H9 (cell line): ENCODE results near the gene VCP. TPM values are rescaled to one million over a fixed set of nuclear protein-coding genes. Genes with fewer than 3 reads are reported as not detected.

Experiments
- DNase-seq: peaks from one replicate; pipeline ENCODE4 v3.0.0-alpha.2; 2017
- H2AFZ ChIP-seq: one replicate; pipeline ENCODE4 v1.6.1; 2013; ENCODE audit warnings: mild to moderate bottlenecking, low read length, control low read depth, moderate library complexity
- H2AK5ac ChIP-seq: 2 replicates; pipeline ENCODE4 v1.6.1; 2013; ENCODE audit warnings: low read length, control low read depth, mixed read lengths; ENCODE audit not compliant: insufficient read length
- H2BK120ac ChIP-seq: one replicate; pipeline ENCODE4 v1.6.1; 2013; ENCODE audit warnings: low read depth, mild to moderate bottlenecking, low read length, control low read depth, inconsistent platforms; ENCODE audit not compliant: poor library complexity, severe bottlenecking
- H2BK12ac ChIP-seq: 2 replicates; pipeline ENCODE4 v1.6.1; 2013; ENCODE audit warnings: low read length, control low read depth, mixed read lengths, low read depth; ENCODE audit not compliant: insufficient read length
- H2BK15ac ChIP-seq: 2 replicates; pipeline ENCODE4 v1.6.1; 2013; ENCODE audit warnings: low read depth, low read length, control low read depth
- H2BK20ac ChIP-seq: one replicate; pipeline ENCODE4 v1.6.1; 2013; ENCODE audit warnings: low read depth, mild to moderate bottlenecking, low read length, control low read depth, inconsistent platforms; ENCODE audit not compliant: poor library complexity, severe bottlenecking
- H2BK5ac ChIP-seq: 2 replicates; pipeline ENCODE4 v1.6.1; 2013; ENCODE audit warnings: low read length, control low read depth, mixed read lengths; ENCODE audit not compliant: insufficient read length
- H3K14ac ChIP-seq: 2 replicates; pipeline ENCODE4 v1.6.1; 2013; ENCODE audit warnings: low read length, control low read depth; ENCODE audit not compliant: insufficient read depth
- H3K18ac ChIP-seq: 2 replicates; pipeline ENCODE4 v1.6.1; 2013; ENCODE audit warnings: low read depth, mild to moderate bottlenecking, mixed read lengths, low read length, control low read depth; ENCODE audit not compliant: insufficient read length
- H3K23ac ChIP-seq: 2 replicates; pipeline ENCODE4 v1.6.1; 2013; ENCODE audit warnings: low read length, control low read depth, mixed read lengths, low read depth; ENCODE audit not compliant: insufficient read length
- H3K23me2 ChIP-seq: 2 replicates; pipeline ENCODE4 v1.6.1; 2013; ENCODE audit warnings: low read depth, mild to moderate bottlenecking, mixed read lengths, low read length, control low read depth; ENCODE audit not compliant: insufficient read length, poor library complexity, severe bottlenecking
- H3K27ac ChIP-seq: 2 replicates; pipeline ENCODE4 v1.5.1; 2013; ENCODE audit warnings: low read length, control low read depth, mixed read lengths, low read depth; ENCODE audit not compliant: insufficient read length
- H3K27me3 ChIP-seq: 2 replicates; pipeline ENCODE4 v1.6.1; 2013; ENCODE audit warnings: low read length, control low read depth, inconsistent platforms; ENCODE audit not compliant: insufficient read depth
- H3K4ac ChIP-seq: 2 replicates; pipeline ENCODE4 v1.6.1; 2013; ENCODE audit warnings: low read depth, mild to moderate bottlenecking, control low read depth, inconsistent platforms, low read length, moderate library complexity
- H3K4me1 ChIP-seq: 2 replicates; pipeline ENCODE4 v1.6.1; 2013; ENCODE audit warnings: low read length, control low read depth, inconsistent platforms; ENCODE audit not compliant: insufficient read depth
- H3K4me2 ChIP-seq: 2 replicates; pipeline ENCODE4 v1.6.1; 2013; ENCODE audit warnings: low read length, control low read depth, mixed read lengths; ENCODE audit not compliant: insufficient read length, insufficient read depth
- H3K56ac ChIP-seq: 2 replicates; pipeline ENCODE4 v1.6.1; 2013; ENCODE audit warnings: low read depth, mild to moderate bottlenecking, mixed read lengths, low read length, control low read depth; ENCODE audit not compliant: insufficient read length
- H3K79me1 ChIP-seq: 2 replicates; pipeline ENCODE4 v1.6.1; 2013; ENCODE audit warnings: low read depth, mild to moderate bottlenecking, moderate library complexity, low read length, control low read depth, inconsistent platforms; ENCODE audit not compliant: insufficient read depth, poor library complexity, severe bottlenecking
- H3K79me2 ChIP-seq: 2 replicates; pipeline ENCODE4 v1.6.1; 2013; ENCODE audit warnings: low read length, control low read depth, inconsistent platforms; ENCODE audit not compliant: insufficient read depth
- H3K9ac ChIP-seq: 2 replicates; pipeline ENCODE4 v1.6.1; 2013; ENCODE audit warnings: low read length, control low read depth, mixed read lengths; ENCODE audit not compliant: insufficient read length; ENCODE audit errors: extremely low read depth
- H3K9me3 ChIP-seq: one replicate; pipeline ENCODE4 v1.6.1; 2013; ENCODE audit warnings: low read depth, low read length, inconsistent platforms; ENCODE audit not compliant: control insufficient read depth
- H3T11ph ChIP-seq: one replicate; pipeline ENCODE4 v1.6.1; 2013; ENCODE audit warnings: mild to moderate bottlenecking, low read length, control low read depth, inconsistent platforms
- H4K20me1 ChIP-seq: one replicate; pipeline ENCODE4 v1.6.1; 2013; ENCODE audit not compliant: control insufficient read depth, insufficient read length, insufficient read depth
- H4K5ac ChIP-seq: 2 replicates; pipeline ENCODE4 v1.6.1; 2013; ENCODE audit warnings: low read depth, mild to moderate bottlenecking, mixed read lengths, low read length, control low read depth; ENCODE audit not compliant: insufficient read length
- H4K8ac ChIP-seq: replicated peaks from 2 replicates; pipeline ENCODE4 v1.6.1; 2013; ENCODE audit warnings: low read length, control low read depth, mixed read lengths, low read depth; ENCODE audit not compliant: insufficient read length
- H4K91ac ChIP-seq: 2 replicates; pipeline ENCODE4 v1.6.1; 2013; ENCODE audit warnings: low read depth, mild to moderate bottlenecking, moderate library complexity, mixed read lengths, low read length, control low read depth; ENCODE audit not compliant: insufficient read length
- H3K27ac Mint-ChIP-seq, 3 experiments: 2 replicates in 2 of 3; 3 replicates in 1 of 3; pipeline ENCODE4 v1.8.0; 2020 to 2021; ENCODE audit warnings: mixed read lengths in 3 of 3, mild to moderate bottlenecking in 1 of 3, moderate library complexity in 1 of 3
- H3K27me3 Mint-ChIP-seq: 2 replicates; pipeline ENCODE4 v1.8.0; 2021; ENCODE audit warnings: low read depth, mild to moderate bottlenecking, moderate library complexity, mixed read lengths
- H3K36me3 Mint-ChIP-seq, 3 experiments: 2 replicates in 2 of 3; 3 replicates in 1 of 3; pipeline ENCODE4 v1.8.0; 2020 to 2021; ENCODE audit warnings: low read depth in 3 of 3, mixed read lengths in 3 of 3; ENCODE audit not compliant: insufficient read depth in 1 of 3
- H3K4me1 Mint-ChIP-seq, 2 experiments: 2 replicates each; pipeline ENCODE4 v1.8.0; 2020; ENCODE audit warnings: mixed read lengths in 2 of 2
- H3K4me3 Mint-ChIP-seq, 2 experiments: 2 replicates in 1 of 2; 3 replicates in 1 of 2; pipeline ENCODE4 v1.8.0; 2020 to 2021; ENCODE audit warnings: mild to moderate bottlenecking in 2 of 2, mixed read lengths in 2 of 2, moderate library complexity in 1 of 2
- H3K9me3 Mint-ChIP-seq, 2 experiments: 2 replicates in 1 of 2; 3 replicates in 1 of 2; pipeline ENCODE4 v1.8.0; 2020; ENCODE audit warnings: mild to moderate bottlenecking in 2 of 2, mixed read lengths in 2 of 2, moderate library complexity in 1 of 2
- CTCF ChIP-seq: fragments of 200-600 bp; sonication (generic); conservative IDR thresholded peaks from 3 replicates; pipeline ENCODE4 v1.8.0; 2021; ENCODE audit warnings: antibody characterized with exemption, mild to moderate bottlenecking
- WGBS: extraction: QIAGEN DNeasy Blood & Tissue Kit; methylation state at CpG from one replicate; pipeline ENCODE4 v1.1.7; 2013; ENCODE audit warnings: missing lambda C conversion rate, low lambda C conversion rate, mixed read lengths; ENCODE audit not compliant: insufficient read length; ENCODE audit errors: extremely low coverage; 5-methylcytosine and 5-hydroxymethylcytosine counted together
- total RNA-seq: library from RNA; stranded (reverse); gene quantifications from 2 replicates; pipeline ENCODE4 v1.2.1, GENCODE V29; 2021

The VCP gene
- total RNA-seq, 1 experiment from 2014 or later, result 407 TPM

- no peak overlapping the region for H2BK5ac ChIP-seq
- no peak overlapping the region for H3K23ac ChIP-seq
- no peak overlapping the region for H3K4ac ChIP-seq
- H3K79me1 ChIP-seq, result no peaks in the 10 kb centered on the region
- no peaks in the 10 kb centered on the region for H4K20me1 ChIP-seq
- no peak overlapping the region for H2AFZ ChIP-seq
- no CpG with 5 or more reads among the region's 7 CpGs for WGBS
- H3K27me3 ChIP-seq, result no peaks in the 10 kb centered on the region
- Mint-ChIP-seq H3K27me3 (no peaks in the 10 kb centered on the region), H3K4me1 (no peaks in the 10 kb centered on the region; a peak in 1 of 4 replicates), H3K9me3 (no peaks in the 10 kb centered on the region), H3K36me3 (peaks cover 17 to 72% (median 48%) of the 10 kb centered on the region in 3 experiments), H3K4me3 (no peak overlapping the region), H3K27ac (peak overlapping the region in 1 of 3 experiments; percentile 47; a peak in 1 of 7 replicates)
- no peak overlapping the region for H3K4me2 ChIP-seq
- H3K79me2 ChIP-seq, result no peaks in the 10 kb centered on the region
- no peaks in the 10 kb centered on the region for H3K9me3 ChIP-seq
- H3K4me1 ChIP-seq, result no peaks in the 10 kb centered on the region
- no peak overlapping the region for H4K5ac ChIP-seq
- H2BK120ac ChIP-seq, result no peak overlapping the region
- no peak overlapping the region for H3K18ac ChIP-seq
- no peak overlapping the region for H2BK15ac ChIP-seq
- peak; percentile 78 for TF ChIP-seq CTCF
- no peak overlapping the region for H3T11ph ChIP-seq
- no peak overlapping the region for H4K8ac ChIP-seq
- peak; percentile 61 for DNase-seq
- H3K56ac ChIP-seq, result no peak overlapping the region
- H2BK12ac ChIP-seq, result no peak overlapping the region
- no peaks in the 10 kb centered on the region for H3K23me2 ChIP-seq
- no peak overlapping the region for H3K14ac ChIP-seq
- H2BK20ac ChIP-seq, result no peak overlapping the region
- H4K91ac ChIP-seq, result no peak overlapping the region
- no peak overlapping the region for H2AK5ac ChIP-seq
- no peak overlapping the region for H3K27ac ChIP-seq
- H3K9ac ChIP-seq, result no peak overlapping the region
These were observed 21.1 kb downstream of the VCP start for GRCh38 chr9:35051069-35051967.
